ENCODE data around the gene SCO2. TPM values are rescaled to one million over a fixed set of nuclear protein-coding genes. Genes with fewer than 3 reads are reported as not detected.

SCO2 gene
- polyA plus RNA-seq, 3 donors, result 39.5 to 101 (median 69.6) TPM

GRCh38 chr22:50500452-50500851 lies 24.9 kb downstream of the SCO2 start:
- intact Hi-C loops (cut with micrococcal nuclease), result no loop called here

DNA sequence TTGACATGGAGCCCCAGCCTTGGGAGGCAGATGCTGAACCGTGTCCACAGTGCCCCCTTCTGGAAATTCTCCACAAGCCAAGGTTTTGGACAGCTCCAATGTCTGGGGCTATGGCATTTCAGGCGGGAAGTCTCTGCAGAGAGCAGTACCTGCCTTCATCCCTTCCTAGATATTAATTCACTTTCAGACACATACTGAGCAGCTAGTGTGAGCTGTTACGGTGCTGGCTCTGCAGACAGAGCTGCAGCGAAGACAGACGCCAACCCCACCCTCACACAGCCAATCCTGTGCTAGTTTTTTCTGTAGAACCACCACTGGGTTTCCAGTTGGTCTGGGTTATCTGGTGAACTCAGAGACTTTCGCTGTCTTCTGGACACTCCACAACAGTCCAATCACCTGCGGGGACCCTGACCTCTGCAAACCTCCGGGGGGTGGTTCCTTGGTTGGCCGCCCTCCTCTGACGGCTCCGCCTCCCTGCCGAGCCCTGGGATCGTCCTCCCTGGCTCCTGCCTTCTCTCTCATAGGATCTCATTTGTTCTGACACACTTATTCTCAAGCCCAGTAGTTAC lies 27.0 kb downstream of the SCO2 start:
- Histone ChIP-seq H3K27ac (ENCODE audit: low read depth in 1 of 2, low read length in 2 of 2) (no peak overlapping the region), H3K4me1 (ENCODE audit: control insufficient read depth in 1 of 2, insufficient read depth in 2 of 2, low read length in 2 of 2) (no peaks in the 10 kb centered on the region), H2AFZ (ENCODE audit: insufficient read depth, low read depth, low read length, poor library complexity, severe bottlenecking) (no peak overlapping the region), H4K20me1 (ENCODE audit: insufficient read depth, low read length) (no peaks in the 10 kb centered on the region), H3K9ac (ENCODE audit: insufficient read depth, low read length, poor library complexity, severe bottlenecking) (no peak overlapping the region), H3K4me3 (replicated peaks in 1 of 3; ENCODE audit: low read depth in 2 of 3, low read length in 3 of 3) (no peak overlapping the region), H3K36me3 (replicated peaks in 1 of 2; ENCODE audit: control insufficient read depth in 1 of 2, insufficient read depth in 2 of 2, low read length in 2 of 2) (peaks cover 13 to 15% of the 10 kb centered on the region in 2 donors), H3K9me3 (replicated peaks in 1 of 2; ENCODE audit: control insufficient read depth in 1 of 2, insufficient read depth in 1 of 2, low read length in 2 of 2) (no peaks in the 10 kb centered on the region), H3K79me2 (ENCODE audit: insufficient read depth, low read length) (no peaks in the 10 kb centered on the region), H3K4me2 (replicated peaks; ENCODE audit: extremely low read depth, low read length, poor library complexity, severe bottlenecking) (no peak overlapping the region), H3K27me3 (ENCODE audit: control insufficient read depth in 2 of 2, insufficient read depth in 2 of 2, low read length in 2 of 2) (no peaks in the 10 kb centered on the region)
- Mint-ChIP-seq H3K4me1 (peaks cover 2% of the 10 kb centered on the region), H3K36me3 (peaks cover 5 to 14% of the 10 kb centered on the region in 2 donors), H3K27me3 (ENCODE audit: low read depth in 3 of 3) (peaks cover 6 to 10% (median 10%) of the 10 kb centered on the region in 3 donors), H3K27ac (no peak overlapping the region), H3K9me3 (no peaks in the 10 kb centered on the region), H3K4me3 (no peak overlapping the region)
- peak; percentile 34 to 58 (median 53) for DNase-seq
- TF ChIP-seq, protein P1, sequence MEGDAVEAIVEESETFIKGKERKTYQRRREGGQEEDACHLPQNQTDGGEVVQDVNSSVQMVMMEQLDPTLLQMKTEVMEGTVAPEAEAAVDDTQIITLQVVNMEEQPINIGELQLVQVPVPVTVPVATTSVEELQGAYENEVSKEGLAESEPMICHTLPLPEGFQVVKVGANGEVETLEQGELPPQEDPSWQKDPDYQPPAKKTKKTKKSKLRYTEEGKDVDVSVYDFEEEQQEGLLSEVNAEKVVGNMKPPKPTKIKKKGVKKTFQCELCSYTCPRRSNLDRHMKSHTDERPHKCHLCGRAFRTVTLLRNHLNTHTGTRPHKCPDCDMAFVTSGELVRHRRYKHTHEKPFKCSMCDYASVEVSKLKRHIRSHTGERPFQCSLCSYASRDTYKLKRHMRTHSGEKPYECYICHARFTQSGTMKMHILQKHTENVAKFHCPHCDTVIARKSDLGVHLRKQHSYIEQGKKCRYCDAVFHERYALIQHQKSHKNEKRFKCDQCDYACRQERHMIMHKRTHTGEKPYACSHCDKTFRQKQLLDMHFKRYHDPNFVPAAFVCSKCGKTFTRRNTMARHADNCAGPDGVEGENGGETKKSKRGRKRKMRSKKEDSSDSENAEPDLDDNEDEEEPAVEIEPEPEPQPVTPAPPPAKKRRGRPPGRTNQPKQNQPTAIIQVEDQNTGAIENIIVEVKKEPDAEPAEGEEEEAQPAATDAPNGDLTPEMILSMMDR (IDR thresholded peaks at IDR 0.05), result peak; percentile 66
- WGBS (ENCODE audit: insufficient coverage), result 24% methylated on average over 5 of the region's 13 CpGs
- intact Hi-C loops (cut with micrococcal nuclease), result loop anchor here (5.0 to 10.0 kb wide), 2 partner anchors 144 to 246 kb away; partner anchors contain the start of gene HDAC10 (in 2 of the 2)

More at GRCh38 chr22:50500452-50500851, 24.9 kb downstream of the SCO2 start:
- TF ChIP-seq, protein P1 (IDR thresholded peaks at IDR 0.05), result no peak
- Mint-ChIP-seq H3K9me3 (no peaks in the 10 kb centered on the region), H3K27me3 (ENCODE audit: low read depth in 3 of 3) (peaks cover 5 to 10% (median 10%) of the 10 kb centered on the region in 3 donors), H3K4me3 (no peak overlapping the region), H3K27ac (no peak overlapping the region), H3K36me3 (peaks cover 10 to 20% of the 10 kb centered on the region in 2 donors), H3K4me1 (peaks cover 2% of the 10 kb centered on the region)
- H3K4me3 ChIP-seq (replicated peaks in 1 of 3; ENCODE audit: low read depth in 2 of 3, low read length in 3 of 3), result no peak overlapping the region
- no peak overlapping the region for H3K9ac ChIP-seq (ENCODE audit: insufficient read depth, low read length, poor library complexity, severe bottlenecking)
- H3K27me3 ChIP-seq (ENCODE audit: control insufficient read depth in 2 of 2, insufficient read depth in 2 of 2, low read length in 2 of 2), result no peaks in the 10 kb centered on the region
- peaks cover 8% of the 10 kb centered on the region for H3K79me2 ChIP-seq (ENCODE audit: insufficient read depth, low read length)
- peaks cover 25 to 28% of the 10 kb centered on the region in 2 donors for H3K36me3 ChIP-seq (replicated peaks in 1 of 2; ENCODE audit: control insufficient read depth in 1 of 2, insufficient read depth in 2 of 2, low read length in 2 of 2)
- no peaks in the 10 kb centered on the region for H3K9me3 ChIP-seq (replicated peaks in 1 of 2; ENCODE audit: control insufficient read depth in 1 of 2, insufficient read depth in 1 of 2, low read length in 2 of 2)
- H3K4me1 ChIP-seq (ENCODE audit: control insufficient read depth in 1 of 2, insufficient read depth in 2 of 2, low read length in 2 of 2), result no peaks in the 10 kb centered on the region
- no peak for DNase-seq
- no peak overlapping the region for H3K4me2 ChIP-seq (replicated peaks; ENCODE audit: extremely low read depth, low read length, poor library complexity, severe bottlenecking)
- no peak overlapping the region for H2AFZ ChIP-seq (ENCODE audit: insufficient read depth, low read depth, low read length, poor library complexity, severe bottlenecking)
- no peak overlapping the region for H3K27ac ChIP-seq (ENCODE audit: low read depth in 1 of 2, low read length in 2 of 2)
- H4K20me1 ChIP-seq (ENCODE audit: insufficient read depth, low read length), result no peaks in the 10 kb centered on the region
- 93% methylated on average over 11 of the region's 12 CpGs for WGBS (ENCODE audit: insufficient coverage)
